ENCODE results near the gene ZNF846.

Gene ZNF846

DNA sequence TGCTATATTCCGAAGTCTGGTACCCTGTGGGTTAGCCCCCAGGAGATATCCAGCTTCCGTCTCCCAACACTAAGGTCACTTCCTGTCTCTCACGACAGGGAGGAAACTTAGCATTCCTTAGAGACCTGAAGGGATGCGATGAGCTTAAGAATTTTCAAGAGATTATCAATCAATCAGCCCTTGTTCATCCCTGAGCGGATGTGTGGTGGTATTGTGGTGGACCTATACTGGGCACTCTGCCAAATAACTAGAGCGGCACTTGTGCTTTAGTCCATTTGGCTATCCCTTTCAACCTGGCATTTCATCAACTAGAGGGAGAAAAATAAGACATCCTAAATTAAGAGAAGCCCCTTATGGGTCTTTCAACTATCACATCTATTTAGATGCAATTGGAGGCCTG is 62.7 kb downstream of the ZNF846 start:
- TF ChIP-seq, protein P1, sequence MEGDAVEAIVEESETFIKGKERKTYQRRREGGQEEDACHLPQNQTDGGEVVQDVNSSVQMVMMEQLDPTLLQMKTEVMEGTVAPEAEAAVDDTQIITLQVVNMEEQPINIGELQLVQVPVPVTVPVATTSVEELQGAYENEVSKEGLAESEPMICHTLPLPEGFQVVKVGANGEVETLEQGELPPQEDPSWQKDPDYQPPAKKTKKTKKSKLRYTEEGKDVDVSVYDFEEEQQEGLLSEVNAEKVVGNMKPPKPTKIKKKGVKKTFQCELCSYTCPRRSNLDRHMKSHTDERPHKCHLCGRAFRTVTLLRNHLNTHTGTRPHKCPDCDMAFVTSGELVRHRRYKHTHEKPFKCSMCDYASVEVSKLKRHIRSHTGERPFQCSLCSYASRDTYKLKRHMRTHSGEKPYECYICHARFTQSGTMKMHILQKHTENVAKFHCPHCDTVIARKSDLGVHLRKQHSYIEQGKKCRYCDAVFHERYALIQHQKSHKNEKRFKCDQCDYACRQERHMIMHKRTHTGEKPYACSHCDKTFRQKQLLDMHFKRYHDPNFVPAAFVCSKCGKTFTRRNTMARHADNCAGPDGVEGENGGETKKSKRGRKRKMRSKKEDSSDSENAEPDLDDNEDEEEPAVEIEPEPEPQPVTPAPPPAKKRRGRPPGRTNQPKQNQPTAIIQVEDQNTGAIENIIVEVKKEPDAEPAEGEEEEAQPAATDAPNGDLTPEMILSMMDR (IDR thresholded peaks at IDR 0.05; ENCODE audit: low read depth, low read length, missing control alignments): no peak
- no peak for DNase-seq (ENCODE audit: low read depth)
- H3K4me3 ChIP-seq (ENCODE audit: low read depth, low read length): no peak overlapping the region

DNA sequence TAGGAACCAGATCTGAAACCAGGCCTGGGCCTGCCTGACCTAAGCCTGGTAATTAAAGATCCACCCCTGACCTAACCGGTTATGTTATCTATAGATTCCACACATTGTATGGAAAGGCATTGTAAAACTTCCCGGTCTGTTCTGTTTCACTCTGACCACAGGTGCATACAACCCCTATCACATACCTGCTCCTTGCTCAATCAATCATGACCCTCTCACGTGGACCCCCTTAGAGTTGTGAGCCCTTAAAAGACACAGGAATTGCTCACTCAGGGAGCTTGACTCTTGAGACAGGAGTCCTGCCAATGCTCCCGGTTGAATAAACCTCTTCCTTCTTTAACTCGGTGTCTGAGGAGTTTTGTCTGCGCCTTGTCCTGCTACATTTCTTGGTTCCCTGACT is 66.4 kb downstream of the ZNF846 start:
- TF ChIP-seq, protein P1 (IDR thresholded peaks at IDR 0.05; ENCODE audit: low read depth, low read length, missing control alignments): no peak
- H3K4me3 ChIP-seq (ENCODE audit: low read depth, low read length): no peak overlapping the region
- no peak for DNase-seq (ENCODE audit: low read depth)

All from GM12864 (cell line).